NCI-H748 (cell line): ENCODE data around the gene STPG3.

ENCODE experiments used
- DNase-seq: peaks from one replicate; lab custom pipeline; 2025; ENCODE audit not compliant: unreplicated experiment; lab: John Stamatoyannopoulos, UW

The STPG3 gene

GRCh38 chr9:137251194-137251461 lies at the start of gene STPG3:
TSS of gene STPG3 (plus strand) at chr9:137251286. CDS start at chr9:137251287, 1 bp downstream.
- DNase-seq: no peak

- DNase-seq: no peak
Observed at GRCh38 chr9:137202966-137203365, 48.1 kb upstream of the STPG3 start.

DNA sequence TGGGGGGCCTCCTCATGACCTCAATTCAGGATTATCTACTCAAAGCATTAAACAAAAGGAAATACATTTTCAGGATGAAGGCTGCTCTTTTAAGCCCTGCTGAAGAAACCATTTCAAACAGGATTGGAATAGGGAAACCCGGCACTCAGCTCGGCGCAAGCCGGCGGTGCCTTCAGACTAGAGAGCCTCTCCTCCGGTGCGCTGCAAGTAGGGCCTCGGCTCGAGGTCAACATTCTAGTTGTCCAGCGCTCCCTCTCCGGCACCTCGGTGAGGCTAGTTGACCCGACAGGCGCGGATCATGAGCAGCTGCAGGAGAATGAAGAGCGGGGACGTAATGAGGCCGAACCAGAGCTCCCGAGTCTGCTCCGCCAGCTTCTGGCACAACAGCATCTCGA lies 46.4 kb upstream of the STPG3 start:
- no peak for DNase-seq

- peak; percentile 87 for DNase-seq
Observed at GRCh38 chr9:137205126-137206069, 45.7 kb upstream of the STPG3 start, which contains the start of the genes NDOR1 and TMEM203. TSS of gene NDOR1 (plus strand) at chr9:137205700. CDS start at chr9:137205778, 78 bp downstream. TSS of gene TMEM203 (minus strand) at chr9:137205648. CDS start at chr9:137205414, 234 bp downstream.

DNA sequence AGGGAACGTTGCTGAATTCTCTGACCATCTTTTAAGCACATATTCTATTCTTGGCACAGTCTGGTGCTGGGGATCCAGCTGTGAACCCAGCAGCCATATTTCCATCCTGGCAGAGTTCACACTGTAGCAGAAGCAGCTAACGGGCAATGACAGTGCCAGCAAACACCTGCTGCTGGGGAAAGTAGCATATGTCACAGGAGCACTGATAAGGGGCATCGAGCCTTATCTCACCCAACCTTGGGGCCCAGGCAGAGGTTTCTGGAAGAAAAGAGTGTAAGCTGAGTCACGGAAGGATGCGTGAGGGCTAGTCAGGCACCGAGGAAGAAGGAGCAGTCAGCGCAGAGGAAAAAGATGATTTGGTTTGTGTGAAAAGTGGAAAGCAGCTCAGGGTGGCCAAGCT lies 44.5 kb upstream of the STPG3 start:
- DNase-seq: no peak

- DNase-seq: no peak
Observed at GRCh38 chr9:137211532-137211931, 39.6 kb upstream of the STPG3 start.

GRCh38 chr9:137212520-137212919 lies 38.6 kb upstream of the STPG3 start:
- no peak for DNase-seq

DNA sequence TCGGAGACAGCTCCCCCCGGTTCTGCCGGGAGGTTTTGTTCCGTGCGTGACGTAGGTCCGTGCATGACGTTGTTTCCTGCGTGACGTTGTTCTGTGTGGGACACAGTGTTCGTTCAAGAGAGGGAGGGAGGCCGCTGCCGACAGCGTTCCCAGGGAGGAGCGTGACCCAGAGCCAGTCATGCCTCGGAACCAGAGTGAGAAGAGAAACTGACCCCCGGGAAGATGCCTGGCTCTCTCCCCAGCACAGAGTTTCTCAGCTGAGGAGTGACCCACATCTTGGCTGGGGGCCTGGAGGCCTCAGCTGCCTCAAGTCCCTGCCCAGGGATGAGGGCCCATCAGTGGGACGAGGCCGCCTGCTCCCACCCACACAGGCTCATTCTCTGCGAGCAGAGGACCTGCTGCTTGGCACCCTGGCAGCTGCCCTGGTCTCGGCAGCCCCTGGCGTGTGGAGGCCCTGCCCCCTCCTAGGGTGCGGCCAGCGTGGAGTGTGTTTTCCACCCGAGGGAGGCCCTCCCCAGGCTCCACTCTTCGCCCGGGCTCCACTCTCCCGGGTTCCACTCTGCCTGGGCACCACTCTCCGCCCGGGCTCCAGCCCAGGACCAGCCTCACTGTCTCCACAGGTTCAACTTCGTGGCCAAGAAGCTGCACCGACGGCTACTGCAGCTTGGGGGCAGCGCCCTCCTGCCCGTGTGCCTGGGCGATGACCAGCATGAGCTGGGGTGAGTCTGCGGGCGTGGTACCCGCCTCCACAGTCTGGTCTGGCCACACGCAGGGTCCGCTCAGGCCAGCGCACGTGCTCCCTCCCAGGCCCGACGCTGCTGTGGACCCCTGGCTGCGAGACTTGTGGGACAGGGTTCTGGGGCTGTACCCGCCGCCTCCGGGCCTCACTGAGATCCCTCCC lies 37.7 kb upstream of the STPG3 start:
- no peak for DNase-seq

GRCh38 chr9:137214620-137215019 lies 36.5 kb upstream of the STPG3 start:
- no peak for DNase-seq

GRCh38 chr9:137215196-137215986 lies 35.7 kb upstream of the STPG3 start:
- no peak for DNase-seq

- DNase-seq: no peak
Observed at GRCh38 chr9:137216188-137216965, 34.7 kb upstream of the STPG3 start.

DNA sequence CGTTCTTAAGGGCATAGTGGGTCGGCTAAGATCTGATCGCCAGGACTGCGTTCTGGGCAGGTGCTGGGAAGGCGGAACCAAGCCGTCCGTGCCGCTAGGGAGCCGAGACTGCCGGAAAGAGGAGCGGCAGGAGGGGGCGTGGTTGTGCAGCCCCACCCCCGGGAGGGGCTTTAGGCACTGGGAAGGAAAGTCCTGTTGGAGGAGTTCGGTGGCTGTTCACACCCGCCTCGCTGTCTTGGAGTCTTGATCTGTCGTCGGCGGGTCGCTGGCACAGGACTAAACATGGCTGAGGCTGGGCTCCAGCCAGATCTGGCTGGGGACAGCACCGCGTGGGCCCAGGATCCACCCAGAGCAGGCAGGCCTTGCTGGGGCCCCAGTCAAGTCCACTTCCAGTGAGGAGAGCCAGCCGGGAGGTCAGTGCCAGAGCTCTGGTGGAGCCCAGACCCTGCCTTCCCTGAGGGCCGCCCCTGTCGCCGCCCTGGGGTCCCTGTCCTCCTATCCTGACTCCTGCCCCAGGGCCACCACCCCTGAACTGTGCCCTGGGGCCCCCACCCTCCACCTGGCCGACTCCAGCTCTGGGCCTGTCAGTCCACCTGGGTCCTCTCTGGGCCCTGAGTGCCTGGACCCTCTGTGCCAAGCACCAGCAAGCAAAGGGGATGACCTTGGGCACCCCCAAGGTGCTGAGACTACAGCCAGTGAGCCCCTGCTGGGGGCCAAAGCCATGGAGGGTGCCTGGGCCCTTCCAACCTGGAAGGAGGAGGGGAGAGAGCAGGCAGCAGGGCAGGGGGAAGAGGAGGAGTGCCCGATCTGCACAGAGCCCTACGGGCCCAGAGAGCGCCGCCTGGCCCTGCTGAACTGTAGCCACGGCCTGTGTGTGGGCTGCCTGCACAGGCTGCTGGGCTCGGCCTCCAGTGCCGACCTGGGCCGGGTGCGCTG lies 33.5 kb upstream of the STPG3 start:
- peak; percentile 45 for DNase-seq

DNA sequence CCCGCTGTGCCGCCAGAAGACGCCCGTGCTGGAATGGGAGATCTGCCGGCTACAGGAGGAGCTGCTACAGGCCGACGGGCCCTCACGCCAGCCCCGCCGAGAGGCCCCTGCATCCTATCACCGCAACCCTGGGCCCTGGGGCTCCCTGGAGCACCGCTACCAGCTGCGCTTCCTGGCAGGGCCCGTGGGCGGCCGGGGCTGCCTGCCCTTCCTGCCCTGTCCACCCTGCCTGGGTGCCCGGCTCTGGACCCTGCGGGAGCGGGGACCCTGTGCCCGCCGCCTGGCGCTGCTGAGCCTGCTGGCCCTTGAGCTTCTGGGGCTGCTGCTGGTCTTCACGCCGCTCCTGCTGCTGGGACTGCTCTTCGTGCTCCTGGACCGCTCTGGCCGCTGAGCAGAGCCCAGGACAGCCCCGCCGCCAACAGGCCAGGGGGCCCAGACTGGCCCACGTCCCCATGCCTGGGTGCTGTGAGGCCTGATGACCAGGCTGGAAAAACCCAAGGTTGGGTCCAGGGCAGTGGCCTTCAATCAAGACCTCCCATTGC lies 32.8 kb upstream of the STPG3 start:
- DNase-seq: no peak

GRCh38 chr9:137218754-137219271 lies 32.3 kb upstream of the STPG3 start:
- no peak for DNase-seq

- DNase-seq: no peak
Observed at GRCh38 chr9:137219757-137220316, 31.2 kb upstream of the STPG3 start.

GRCh38 chr9:137220317-137221094 lies 30.6 kb upstream of the STPG3 start:
- no peak for DNase-seq

DNA sequence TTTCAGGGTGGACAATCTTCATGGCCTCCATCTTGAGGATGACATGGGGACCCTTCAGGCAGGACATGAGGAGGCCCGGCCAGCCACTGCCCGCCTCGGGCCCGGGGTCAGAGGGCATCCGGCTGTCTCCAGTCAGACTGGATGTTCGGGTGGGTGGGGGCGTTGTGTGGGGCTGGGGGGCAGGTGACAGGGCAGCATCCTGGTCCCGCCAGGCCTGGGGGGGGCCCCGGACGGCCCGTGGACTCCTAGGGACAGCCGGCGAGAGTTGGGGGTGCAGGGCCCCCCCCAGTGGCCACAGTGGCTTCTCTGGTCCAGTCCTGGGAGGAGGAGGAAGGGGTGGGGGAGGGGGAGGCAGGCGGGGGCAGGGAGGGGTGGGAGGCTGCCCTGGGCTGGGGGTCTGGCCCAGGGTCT lies 30.0 kb upstream of the STPG3 start:
- no peak for DNase-seq
